Osteoblast (primary cell): ENCODE data around the gene PRKN. TPM values are rescaled to one million over a fixed set of nuclear protein-coding genes. Genes with fewer than 3 reads are reported as not detected.

ENCODE experiments used
- DNase-seq: peaks from one replicate; pipeline ENCODE4 v3.0.0; 2011; ENCODE audit warnings: low spot score, mixed read lengths; ENCODE audit not compliant: insufficient read length; ENCODE audit errors: missing footprints
- H2AFZ ChIP-seq: 2 replicates; pipeline ENCODE4 v1.6.0; 2011; ENCODE audit warnings: mild to moderate bottlenecking, low read length
- H3K27ac ChIP-seq: 2 replicates; pipeline ENCODE4 v1.5.1; 2011; ENCODE audit warnings: mild to moderate bottlenecking, low read depth, low read length, moderate library complexity
- H3K27me3 ChIP-seq: 2 replicates; pipeline ENCODE4 v1.6.0; 2012; ENCODE audit warnings: mild to moderate bottlenecking, control low read depth, inconsistent platforms, low read length, moderate library complexity; ENCODE audit not compliant: insufficient read depth
- H3K36me3 ChIP-seq: 2 replicates; pipeline ENCODE4 v1.5.1; 2011; ENCODE audit warnings: mild to moderate bottlenecking, low read length, control low read depth, moderate library complexity; ENCODE audit not compliant: insufficient read depth
- H3K4me1 ChIP-seq: 2 replicates; pipeline ENCODE4 v1.5.1; 2011; ENCODE audit warnings: mild to moderate bottlenecking, low read length, control low read depth, moderate library complexity; ENCODE audit not compliant: insufficient read depth
- H3K4me2 ChIP-seq: 2 replicates; pipeline ENCODE4 v1.6.0; 2011; ENCODE audit warnings: mild to moderate bottlenecking, low read length; ENCODE audit not compliant: insufficient read depth
- H3K4me3 ChIP-seq: fragments of 200-600 bp; sonication (generic); 3 replicates; pipeline ENCODE4 v1.5.1; 2012; ENCODE audit warnings: mild to moderate bottlenecking, low read length, inconsistent platforms; ENCODE audit not compliant: insufficient read depth
- H3K79me2 ChIP-seq: 2 replicates; pipeline ENCODE4 v1.6.0; 2012; ENCODE audit warnings: mild to moderate bottlenecking, low read length, control low read depth, inconsistent platforms; ENCODE audit not compliant: insufficient read depth
- H3K9me3 ChIP-seq: 2 replicates; pipeline ENCODE4 v1.5.1; 2011; ENCODE audit warnings: low read depth, low read length, control low read depth
- H4K20me1 ChIP-seq: 2 replicates; pipeline ENCODE4 v1.6.0; 2012; ENCODE audit warnings: mild to moderate bottlenecking, low read length, control low read depth; ENCODE audit not compliant: insufficient read depth
- total RNA-seq: library from RNA; depleted of rRNA; stranded (reverse); fragments of >200 nt; gene quantifications from 2 replicates; pipeline ENCODE4 v1.2.3, GENCODE V29; 2012
- TF ChIP-seq, protein P1 (sequence below): IDR thresholded peaks from 2 replicates; pipeline ENCODE4 v1.5.1; 2011; ENCODE audit warnings: mild to moderate bottlenecking, low read depth, low read length, moderate library complexity; ENCODE audit errors: extremely low read depth

The PRKN gene
- total RNA-seq, 1 donor, result 2.9 TPM

GRCh38 chr6:161663682-161664081 is 1063.9 kb downstream of the PRKN start:
- Histone ChIP-seq H3K4me3 (no peak overlapping the region), H3K27me3 (no peaks in the 10 kb centered on the region), H3K4me1 (no peaks in the 10 kb centered on the region), H3K79me2 (no peaks in the 10 kb centered on the region), H3K9me3 (no peaks in the 10 kb centered on the region), H3K27ac (no peak overlapping the region), H4K20me1 (no peaks in the 10 kb centered on the region), H3K36me3 (no peaks in the 10 kb centered on the region), H2AFZ (no peak overlapping the region), H3K4me2 (no peak overlapping the region)
- no peak for DNase-seq
- TF ChIP-seq, protein P1, sequence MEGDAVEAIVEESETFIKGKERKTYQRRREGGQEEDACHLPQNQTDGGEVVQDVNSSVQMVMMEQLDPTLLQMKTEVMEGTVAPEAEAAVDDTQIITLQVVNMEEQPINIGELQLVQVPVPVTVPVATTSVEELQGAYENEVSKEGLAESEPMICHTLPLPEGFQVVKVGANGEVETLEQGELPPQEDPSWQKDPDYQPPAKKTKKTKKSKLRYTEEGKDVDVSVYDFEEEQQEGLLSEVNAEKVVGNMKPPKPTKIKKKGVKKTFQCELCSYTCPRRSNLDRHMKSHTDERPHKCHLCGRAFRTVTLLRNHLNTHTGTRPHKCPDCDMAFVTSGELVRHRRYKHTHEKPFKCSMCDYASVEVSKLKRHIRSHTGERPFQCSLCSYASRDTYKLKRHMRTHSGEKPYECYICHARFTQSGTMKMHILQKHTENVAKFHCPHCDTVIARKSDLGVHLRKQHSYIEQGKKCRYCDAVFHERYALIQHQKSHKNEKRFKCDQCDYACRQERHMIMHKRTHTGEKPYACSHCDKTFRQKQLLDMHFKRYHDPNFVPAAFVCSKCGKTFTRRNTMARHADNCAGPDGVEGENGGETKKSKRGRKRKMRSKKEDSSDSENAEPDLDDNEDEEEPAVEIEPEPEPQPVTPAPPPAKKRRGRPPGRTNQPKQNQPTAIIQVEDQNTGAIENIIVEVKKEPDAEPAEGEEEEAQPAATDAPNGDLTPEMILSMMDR, result no peak

DNA sequence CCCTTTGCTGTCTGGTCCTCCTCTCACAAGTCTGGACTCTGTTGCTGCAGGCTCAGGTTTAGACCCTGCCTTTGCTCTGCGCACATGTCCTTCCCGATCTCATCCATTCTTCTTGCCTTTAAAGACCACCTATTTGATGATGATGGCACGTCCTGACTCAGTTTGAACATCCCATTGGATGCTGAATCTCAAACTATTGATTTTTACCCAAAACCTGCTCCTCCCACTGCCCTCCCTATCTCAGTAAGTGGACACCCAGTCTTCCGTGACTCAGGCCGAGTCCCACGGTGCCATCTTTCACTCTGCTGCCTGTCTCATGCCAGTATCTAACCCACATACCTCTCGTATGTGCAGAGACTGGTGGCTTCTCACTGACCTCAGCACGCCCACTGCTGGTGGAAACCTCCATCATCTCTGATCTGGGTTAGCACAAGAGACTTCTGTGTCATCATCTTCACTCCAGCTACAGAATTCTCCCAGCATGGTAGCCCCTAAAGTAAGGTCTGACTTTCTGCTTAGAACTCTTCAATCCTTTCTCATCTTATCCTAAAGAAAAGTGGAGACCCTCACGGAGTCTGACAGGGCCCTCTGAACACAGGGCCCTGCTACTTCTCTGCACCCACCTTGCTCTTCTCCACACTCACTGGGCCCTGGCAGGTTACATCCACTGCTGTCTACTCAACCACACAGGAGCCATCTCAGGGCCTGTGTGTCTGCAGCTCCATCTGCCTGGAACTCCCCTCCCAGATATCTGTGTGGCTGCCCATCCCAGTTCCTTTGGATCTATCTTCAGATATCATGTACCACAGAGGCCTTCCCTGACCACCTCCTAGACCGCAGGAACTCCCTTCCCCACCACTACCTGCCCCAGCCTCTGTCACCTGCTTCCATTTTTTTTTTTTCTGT is 1066.6 kb downstream of the PRKN start:
- Histone ChIP-seq H3K4me1 (no peaks in the 10 kb centered on the region), H3K4me3 (no peak overlapping the region), H3K79me2 (no peaks in the 10 kb centered on the region), H4K20me1 (no peaks in the 10 kb centered on the region), H3K27ac (no peak overlapping the region), H2AFZ (no peak overlapping the region), H3K4me2 (no peak overlapping the region), H3K36me3 (no peaks in the 10 kb centered on the region), H3K9me3 (no peaks in the 10 kb centered on the region), H3K27me3 (no peaks in the 10 kb centered on the region)
- TF ChIP-seq, protein P1, result no peak
- DNase-seq, result no peak

DNA sequence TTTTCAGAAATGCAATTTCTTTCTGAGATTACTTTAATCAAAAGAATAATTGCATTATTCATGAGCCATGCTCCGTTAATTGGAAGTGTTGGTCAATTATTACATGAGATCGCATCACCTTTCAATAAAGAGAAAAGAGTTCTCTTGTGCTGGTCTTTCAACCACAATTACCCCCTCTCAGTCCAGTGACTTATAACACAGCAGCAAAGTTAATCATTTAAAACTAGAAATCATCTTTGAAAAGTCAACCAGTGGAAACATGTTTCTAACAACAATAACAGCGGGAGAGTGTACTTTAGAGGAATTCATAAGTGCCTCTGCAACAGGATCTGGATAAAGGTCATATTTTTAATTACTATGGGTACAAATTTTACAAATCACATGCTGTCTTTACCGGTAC is 1069.4 kb downstream of the PRKN start:
- H4K20me1 ChIP-seq, result no peaks in the 10 kb centered on the region
- no peaks in the 10 kb centered on the region for H3K9me3 ChIP-seq
- no peak overlapping the region for H3K27ac ChIP-seq
- TF ChIP-seq, protein P1, result no peak
- no peak for DNase-seq
- H3K36me3 ChIP-seq, result no peaks in the 10 kb centered on the region
- no peak overlapping the region for H2AFZ ChIP-seq
- no peaks in the 10 kb centered on the region for H3K27me3 ChIP-seq
- H3K4me2 ChIP-seq, result no peak overlapping the region
- H3K4me1 ChIP-seq, result no peaks in the 10 kb centered on the region
- no peaks in the 10 kb centered on the region for H3K79me2 ChIP-seq
- no peak overlapping the region for H3K4me3 ChIP-seq

DNA sequence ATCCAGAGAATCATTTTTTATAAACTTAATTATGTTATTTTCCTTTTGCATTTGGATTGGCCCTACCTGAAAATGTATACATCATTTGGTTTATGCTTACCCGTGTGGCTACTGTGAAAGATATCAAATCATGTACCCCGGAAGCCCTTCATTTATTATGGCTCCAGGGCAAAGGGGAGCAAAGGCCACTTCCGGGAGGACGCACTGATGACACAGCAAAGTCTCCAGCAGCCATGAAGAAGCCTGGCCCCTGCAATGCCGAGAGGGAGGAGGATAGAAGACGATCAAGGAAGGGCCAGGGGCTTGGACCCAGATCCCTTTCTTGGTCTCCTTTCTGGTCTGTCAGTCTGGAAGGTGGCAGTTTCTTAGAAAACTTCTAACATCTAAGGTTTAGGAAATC is 1073.4 kb downstream of the PRKN start:
- no peak for DNase-seq
- Histone ChIP-seq H3K4me3 (no peak overlapping the region), H3K4me2 (no peak overlapping the region), H3K4me1 (no peaks in the 10 kb centered on the region), H3K27ac (no peak overlapping the region), H3K27me3 (no peaks in the 10 kb centered on the region), H3K79me2 (no peaks in the 10 kb centered on the region), H3K36me3 (no peaks in the 10 kb centered on the region), H2AFZ (no peak overlapping the region), H3K9me3 (no peaks in the 10 kb centered on the region), H4K20me1 (no peaks in the 10 kb centered on the region)
- TF ChIP-seq, protein P1, result no peak
